Activated CD4-positive, alpha-beta T cell treated with anti-CD3 and anti-CD28 coated beads, Interleukin-10, Interleukin-2, amounts not matched to agents 100 ng/mL and 50 ng/mL, durations not matched to agents 16 hours and 8 hours (primary cell): ENCODE measurements around the gene ELF2.
"Not testable (repeated sequence)": the region's sequence is repeated elsewhere in the genome, so short reads cannot be mapped to it uniquely, and the experiment has no call there.

ENCODE experiments used
- DNase-seq: peaks from one replicate; pipeline ENCODE4 v3.0.0-alpha.2; 2020

ELF2 gene

DNA sequence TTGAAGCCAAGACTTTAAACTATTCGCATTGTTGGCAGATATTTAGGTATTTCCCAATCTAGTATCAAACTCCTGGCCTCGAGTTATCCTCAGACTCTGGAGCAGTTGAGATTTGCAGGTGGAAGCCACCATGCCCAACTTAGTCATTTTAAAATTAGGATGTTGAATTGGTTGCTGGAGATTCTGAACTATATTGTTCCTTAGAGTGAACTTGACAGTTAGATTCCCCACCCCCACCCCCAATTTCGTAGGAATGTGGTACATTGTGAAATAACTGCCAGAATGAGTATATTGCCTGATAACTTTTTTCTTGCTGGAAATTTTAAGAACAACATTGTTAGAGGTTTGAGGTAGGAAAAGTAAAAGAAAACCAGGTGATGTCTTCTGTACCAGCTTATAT lies 159.2 kb downstream of the ELF2 start:
- no peak for DNase-seq

DNA sequence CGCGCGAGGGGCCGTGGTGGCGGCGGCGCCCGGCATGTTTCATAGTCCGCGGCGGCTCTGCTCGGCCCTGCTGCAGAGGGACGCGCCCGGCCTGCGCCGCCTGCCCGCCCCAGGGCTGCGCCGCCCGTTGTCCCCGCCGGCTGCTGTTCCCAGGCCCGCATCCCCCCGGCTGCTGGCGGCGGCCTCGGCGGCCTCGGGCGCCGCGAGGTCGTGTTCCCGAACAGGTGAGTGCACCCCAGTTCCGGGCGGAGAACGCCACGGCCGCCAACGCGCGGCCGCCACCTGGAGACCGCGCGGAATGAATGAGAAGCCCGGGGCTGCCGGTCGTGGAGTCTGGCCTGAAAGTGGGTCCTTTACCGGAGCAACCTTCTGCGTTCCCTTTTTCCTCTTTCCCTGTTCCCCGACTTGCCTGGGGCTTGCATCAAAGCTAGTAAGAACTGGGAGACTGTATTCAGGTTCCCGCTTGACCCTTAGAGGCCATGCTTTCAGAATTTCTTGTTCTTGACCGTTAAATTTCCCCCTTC lies 161.0 kb downstream of the ELF2 start:
- DNase-seq, result peak; percentile 51

DNA sequence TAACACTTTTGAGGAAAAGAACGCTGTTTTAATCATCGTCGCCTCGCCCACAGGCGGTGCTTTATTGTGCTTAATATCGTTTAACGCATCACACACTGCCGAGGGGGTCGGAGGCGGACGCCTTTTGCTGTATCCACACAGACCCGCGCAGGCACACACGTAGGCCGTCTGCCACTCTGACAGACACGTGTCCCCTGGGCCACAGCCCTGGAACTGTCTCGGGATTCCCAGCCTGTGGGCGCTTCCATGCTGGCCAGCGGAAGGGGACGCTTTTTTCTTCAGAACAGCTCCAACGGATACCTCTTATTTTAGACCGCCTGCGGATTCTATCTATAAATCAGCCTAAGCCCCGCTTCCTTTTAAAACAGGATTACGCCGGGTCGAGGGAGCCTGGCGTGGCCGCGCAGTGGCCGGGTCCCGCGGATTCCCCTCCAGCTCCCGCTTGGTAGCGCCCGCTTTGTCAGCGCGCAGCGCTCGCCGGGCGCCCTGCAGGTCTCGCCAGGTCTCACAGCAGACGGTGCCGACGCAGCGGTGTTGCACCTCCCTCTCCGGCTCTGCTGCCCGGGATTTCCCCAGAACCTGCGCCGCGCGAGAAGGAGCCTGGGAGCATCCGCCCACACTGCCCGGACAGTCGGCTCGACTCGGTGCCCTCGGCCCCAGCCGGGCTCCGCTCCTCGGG lies 161.6 kb downstream of the ELF2 start, which contains the start of gene NOCT:
NOCT (plus strand) TSS at position 513 of the 679 bp plus-strand sequence. CDS start 201 bp downstream, outside the sequence.
- DNase-seq, result peak; percentile 96

DNA sequence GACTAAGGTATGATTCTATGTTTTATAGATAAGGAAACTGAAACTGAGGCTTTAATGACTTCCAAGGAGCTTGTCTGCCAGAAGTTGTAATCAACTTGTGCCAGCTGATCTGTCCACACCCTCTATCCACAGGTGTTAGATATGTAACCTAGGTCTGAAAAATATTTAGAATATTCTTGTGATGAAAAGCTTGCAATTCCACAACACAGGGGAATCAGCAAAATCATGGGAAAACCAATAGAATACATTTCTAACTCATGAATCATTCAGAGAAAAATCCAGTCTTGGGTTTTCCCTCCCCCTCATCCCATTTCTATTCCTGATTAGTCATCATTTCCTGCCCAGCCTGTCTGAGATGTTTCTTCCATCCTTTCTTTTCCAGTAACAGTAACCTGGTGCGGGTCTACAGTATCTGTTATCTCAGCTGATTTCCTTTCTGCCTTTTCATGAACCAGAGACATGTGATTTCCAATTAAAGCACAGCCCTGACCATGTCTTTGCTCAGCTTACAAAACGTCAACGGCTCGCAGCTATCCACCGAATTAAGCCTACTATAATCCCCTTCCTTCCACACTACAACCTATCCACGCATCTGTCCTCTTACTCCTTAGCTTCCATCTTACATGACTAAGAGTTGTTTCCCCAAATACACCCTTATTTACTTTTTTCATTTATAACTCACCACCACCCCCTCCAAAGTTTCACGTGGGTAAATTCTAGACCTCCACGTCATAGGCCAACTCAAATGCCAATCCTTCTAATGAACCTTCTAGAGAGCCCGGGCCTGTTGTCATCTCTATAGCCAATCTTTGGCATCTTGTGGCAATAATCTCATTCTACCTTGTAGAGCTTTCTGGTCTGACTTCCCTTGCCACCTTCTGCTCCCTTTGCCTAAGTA lies 162.4 kb downstream of the ELF2 start:
- peak; percentile 55 for DNase-seq

DNA sequence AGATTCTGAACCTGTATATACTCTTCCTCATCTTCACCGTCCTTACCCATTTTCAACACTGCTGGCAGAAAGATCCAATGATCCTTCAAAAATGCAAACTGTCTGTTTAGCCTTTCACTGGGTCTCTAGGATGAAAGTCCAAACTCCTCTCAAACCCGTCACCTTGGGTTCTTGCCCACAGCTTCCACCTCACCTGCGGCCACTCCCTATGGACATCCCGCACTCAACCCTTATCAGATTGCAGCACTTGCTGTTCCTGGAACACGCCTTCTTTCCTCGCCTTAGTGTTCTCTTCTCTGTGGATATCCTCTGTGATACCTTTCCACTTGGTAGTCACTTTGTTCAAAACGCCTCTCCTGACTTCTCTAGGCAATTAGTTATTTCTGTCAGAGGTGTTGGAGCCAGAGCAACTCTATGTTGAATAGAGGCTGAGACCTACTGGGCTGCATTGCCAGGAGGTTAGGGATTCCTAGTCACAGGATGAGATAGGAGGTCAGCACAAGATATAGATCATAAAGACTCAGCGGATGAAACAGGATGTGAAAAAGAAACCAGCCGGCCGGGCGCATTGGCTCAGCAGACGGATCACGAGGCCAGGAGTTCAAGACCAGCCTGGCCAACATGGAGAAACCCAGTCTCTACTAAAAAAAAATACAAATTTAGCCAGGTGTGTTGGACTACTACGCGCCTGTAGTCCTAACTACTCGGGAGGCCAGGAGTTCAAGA lies 165.6 kb downstream of the ELF2 start:
- DNase-seq, result no peak

DNA sequence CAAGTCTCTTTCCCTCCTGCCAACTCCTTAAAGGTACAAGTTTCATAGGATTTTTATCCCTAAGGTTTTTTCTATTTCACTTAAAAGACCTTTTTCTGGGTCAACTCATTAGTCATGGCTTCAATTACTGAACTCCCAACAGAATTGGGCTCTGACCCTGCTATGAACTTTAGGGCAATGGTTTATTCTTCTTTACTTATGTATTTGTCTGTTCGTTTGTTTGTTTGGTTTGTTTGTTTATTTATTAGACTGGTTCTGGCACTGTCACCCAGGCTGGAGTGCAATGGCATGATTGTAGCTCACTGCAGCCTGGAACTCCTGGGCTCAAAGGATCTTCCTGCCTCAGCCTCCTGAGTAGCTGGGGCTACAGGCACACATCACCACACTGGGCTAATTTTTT lies 167.3 kb downstream of the ELF2 start:
- DNase-seq, result no peak

- not testable (repeated sequence) for DNase-seq
Measured at GRCh38 chr4:139008278-139008677, 168.7 kb downstream of the ELF2 start.

GRCh38 chr4:139007640-139008039 lies 169.4 kb downstream of the ELF2 start:
- DNase-seq, result no peak
